Panc1 (cell line): Measurements from ENCODE around the gene ATP4A.

Experiments used
- SIN3A ChIP-seq: IDR thresholded peaks from 2 replicates; pipeline ENCODE4 v1.6.1; 2012; ENCODE audit warnings: low read depth, mild to moderate bottlenecking, low read length, moderate library complexity, borderline replicate concordance; ENCODE audit not compliant: insufficient read depth
- TF ChIP-seq, protein P1 (sequence below): fragments of 450-650 bp; IDR thresholded peaks from 2 replicates; pipeline ENCODE4 v1.5.1; 2017; ENCODE audit warnings: mild to moderate bottlenecking

DNA sequence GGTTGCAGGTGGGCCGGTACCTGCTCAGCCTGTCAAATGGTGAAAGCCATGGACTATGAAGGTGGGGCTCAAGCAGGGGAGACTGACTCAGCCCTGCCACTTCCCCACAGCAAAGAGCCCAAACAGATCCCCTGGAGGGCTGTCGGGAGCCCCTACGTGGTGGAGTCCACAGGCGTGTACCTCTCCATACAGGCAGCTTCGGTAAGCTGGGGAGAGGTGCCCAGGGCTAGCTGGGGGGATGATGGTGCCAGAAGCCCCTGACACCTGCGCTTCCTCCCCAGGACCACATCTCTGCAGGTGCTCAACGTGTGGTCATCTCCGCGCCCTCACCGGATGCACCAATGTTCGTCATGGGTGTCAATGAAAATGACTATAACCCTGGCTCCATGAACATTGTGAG lies 21.2 kb downstream of the ATP4A start:
- TF ChIP-seq, protein P1, sequence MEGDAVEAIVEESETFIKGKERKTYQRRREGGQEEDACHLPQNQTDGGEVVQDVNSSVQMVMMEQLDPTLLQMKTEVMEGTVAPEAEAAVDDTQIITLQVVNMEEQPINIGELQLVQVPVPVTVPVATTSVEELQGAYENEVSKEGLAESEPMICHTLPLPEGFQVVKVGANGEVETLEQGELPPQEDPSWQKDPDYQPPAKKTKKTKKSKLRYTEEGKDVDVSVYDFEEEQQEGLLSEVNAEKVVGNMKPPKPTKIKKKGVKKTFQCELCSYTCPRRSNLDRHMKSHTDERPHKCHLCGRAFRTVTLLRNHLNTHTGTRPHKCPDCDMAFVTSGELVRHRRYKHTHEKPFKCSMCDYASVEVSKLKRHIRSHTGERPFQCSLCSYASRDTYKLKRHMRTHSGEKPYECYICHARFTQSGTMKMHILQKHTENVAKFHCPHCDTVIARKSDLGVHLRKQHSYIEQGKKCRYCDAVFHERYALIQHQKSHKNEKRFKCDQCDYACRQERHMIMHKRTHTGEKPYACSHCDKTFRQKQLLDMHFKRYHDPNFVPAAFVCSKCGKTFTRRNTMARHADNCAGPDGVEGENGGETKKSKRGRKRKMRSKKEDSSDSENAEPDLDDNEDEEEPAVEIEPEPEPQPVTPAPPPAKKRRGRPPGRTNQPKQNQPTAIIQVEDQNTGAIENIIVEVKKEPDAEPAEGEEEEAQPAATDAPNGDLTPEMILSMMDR = no peak
- TF ChIP-seq SIN3A = no peak
